ENCODE measurements around the gene FAM3A. TPM values are rescaled to one million over a fixed set of nuclear protein-coding genes. Genes with fewer than 3 reads are reported as not detected.

Gene FAM3A
- total and polyA plus RNA-seq, 9 of the 15 experiments (the other 6 are each of a cell fraction or from before 2014, with no cell fraction given): 0.75 to 70.6 (median 27.0) TPM

- peaks cover 36% of the 10 kb centered on the region for H3K79me2 ChIP-seq (ENCODE audit: control insufficient read depth, insufficient read depth, low read length)
- 91% methylated on average over 9 of the region's 9 CpGs for WGBS (ENCODE audit: insufficient coverage, low coverage, missing lambda C conversion rate)
- H3K9ac ChIP-seq (ENCODE audit: insufficient read depth in 1 of 2, low read depth in 2 of 2, low read length in 2 of 2): no peak overlapping the region
- no TSS peak for BruUV-seq (replicated peaks)
- no peaks in the 10 kb centered on the region for H3K27me3 ChIP-seq (ENCODE audit: control insufficient read depth in 2 of 2, insufficient read depth in 2 of 2, low read length in 2 of 2)
- H2AFZ ChIP-seq (ENCODE audit: low read depth, low read length): no peak overlapping the region
- H3K9me3 ChIP-seq (replicated peaks; ENCODE audit: control insufficient read depth, insufficient read depth, low read depth, low read length): no peaks in the 10 kb centered on the region
- intact Hi-C loops (cut with micrococcal nuclease) (no loop called here), in situ Hi-C loops (cut with MboI) (loop anchor here (10.0 to 25.0 kb wide), 3 partner anchors 131 to 374 kb away; partner anchors contain the start of genes DNASE1L1, EMD and FLNA)
- ATAC-seq (no peak), FAIRE-seq (no peak), DNase-seq (ENCODE audit: extremely low read depth in 1 of 4, low spot score in 3 of 4) (no peak)
- H3K4me1 ChIP-seq (replicated peaks in 1 of 2; ENCODE audit: control insufficient read depth in 2 of 2, insufficient read depth in 2 of 2, low read length in 2 of 2): peaks cover 7 to 31% of the 10 kb centered on the region in 2 experiments
- H3K9me1 ChIP-seq (ENCODE audit: control insufficient read depth, insufficient read depth, low read length): no peaks in the 10 kb centered on the region
- H3K4me2 ChIP-seq (ENCODE audit: insufficient read depth, low read length): no peak overlapping the region
- POLR2A ChIA-PET: interaction anchor here (1.8 kb wide), 1 partner anchor 133 kb away, joined by 4 read pairs; no protein-coding TSS in a partner anchor
- no peak overlapping the region for H3K27ac ChIP-seq (ENCODE audit: extremely low read depth, low read depth, low read length)
- no peak overlapping the region for H3K4me3 ChIP-seq
- H4K20me1 ChIP-seq (replicated peaks; ENCODE audit: control insufficient read depth, insufficient read depth, low read length): no peaks in the 10 kb centered on the region
- CTCF ChIA-PET (ENCODE audit: low intra/inter-chr PET ratio): interaction anchor here (1.1 to 3.7 kb wide), 3 partner anchors 110 to 162 kb away, joined by 5 to 63 read pairs (median 19); partner anchors contain the start of gene FLNA
- peaks cover 73% of the 10 kb centered on the region; the same call in 2 of the 3 replicates for H3K36me3 ChIP-seq (ENCODE audit: control insufficient read depth, insufficient read depth, low read length)
- no peak for TF ChIP-seq POLR2G (IDR thresholded peaks at IDR 0.05; ENCODE audit: low read depth, low read length)
- no peak for TF ChIP-seq ZNF212 (CRISPR knock-in tag; IDR thresholded peaks at IDR 0.05)
- no peak for TF ChIP-seq ZBTB2 (IDR thresholded peaks at IDR 0.05)
- TF ChIP-seq RBM39 (optimal IDR thresholded peaks at IDR 0.05; ENCODE audit: low read depth, low read length): no peak
- no peak for TF ChIP-seq WHSC1 (IDR thresholded peaks at IDR 0.05; ENCODE audit: low read length)
- TF ChIP-seq YBX1 (IDR thresholded peaks at IDR 0.05): no peak
- TF ChIP-seq, protein P1, sequence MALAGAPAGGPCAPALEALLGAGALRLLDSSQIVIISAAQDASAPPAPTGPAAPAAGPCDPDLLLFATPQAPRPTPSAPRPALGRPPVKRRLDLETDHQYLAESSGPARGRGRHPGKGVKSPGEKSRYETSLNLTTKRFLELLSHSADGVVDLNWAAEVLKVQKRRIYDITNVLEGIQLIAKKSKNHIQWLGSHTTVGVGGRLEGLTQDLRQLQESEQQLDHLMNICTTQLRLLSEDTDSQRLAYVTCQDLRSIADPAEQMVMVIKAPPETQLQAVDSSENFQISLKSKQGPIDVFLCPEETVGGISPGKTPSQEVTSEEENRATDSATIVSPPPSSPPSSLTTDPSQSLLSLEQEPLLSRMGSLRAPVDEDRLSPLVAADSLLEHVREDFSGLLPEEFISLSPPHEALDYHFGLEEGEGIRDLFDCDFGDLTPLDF (CRISPR knock-in tag; IDR thresholded peaks at IDR 0.05): no peak
- TF ChIP-seq, protein P2, sequence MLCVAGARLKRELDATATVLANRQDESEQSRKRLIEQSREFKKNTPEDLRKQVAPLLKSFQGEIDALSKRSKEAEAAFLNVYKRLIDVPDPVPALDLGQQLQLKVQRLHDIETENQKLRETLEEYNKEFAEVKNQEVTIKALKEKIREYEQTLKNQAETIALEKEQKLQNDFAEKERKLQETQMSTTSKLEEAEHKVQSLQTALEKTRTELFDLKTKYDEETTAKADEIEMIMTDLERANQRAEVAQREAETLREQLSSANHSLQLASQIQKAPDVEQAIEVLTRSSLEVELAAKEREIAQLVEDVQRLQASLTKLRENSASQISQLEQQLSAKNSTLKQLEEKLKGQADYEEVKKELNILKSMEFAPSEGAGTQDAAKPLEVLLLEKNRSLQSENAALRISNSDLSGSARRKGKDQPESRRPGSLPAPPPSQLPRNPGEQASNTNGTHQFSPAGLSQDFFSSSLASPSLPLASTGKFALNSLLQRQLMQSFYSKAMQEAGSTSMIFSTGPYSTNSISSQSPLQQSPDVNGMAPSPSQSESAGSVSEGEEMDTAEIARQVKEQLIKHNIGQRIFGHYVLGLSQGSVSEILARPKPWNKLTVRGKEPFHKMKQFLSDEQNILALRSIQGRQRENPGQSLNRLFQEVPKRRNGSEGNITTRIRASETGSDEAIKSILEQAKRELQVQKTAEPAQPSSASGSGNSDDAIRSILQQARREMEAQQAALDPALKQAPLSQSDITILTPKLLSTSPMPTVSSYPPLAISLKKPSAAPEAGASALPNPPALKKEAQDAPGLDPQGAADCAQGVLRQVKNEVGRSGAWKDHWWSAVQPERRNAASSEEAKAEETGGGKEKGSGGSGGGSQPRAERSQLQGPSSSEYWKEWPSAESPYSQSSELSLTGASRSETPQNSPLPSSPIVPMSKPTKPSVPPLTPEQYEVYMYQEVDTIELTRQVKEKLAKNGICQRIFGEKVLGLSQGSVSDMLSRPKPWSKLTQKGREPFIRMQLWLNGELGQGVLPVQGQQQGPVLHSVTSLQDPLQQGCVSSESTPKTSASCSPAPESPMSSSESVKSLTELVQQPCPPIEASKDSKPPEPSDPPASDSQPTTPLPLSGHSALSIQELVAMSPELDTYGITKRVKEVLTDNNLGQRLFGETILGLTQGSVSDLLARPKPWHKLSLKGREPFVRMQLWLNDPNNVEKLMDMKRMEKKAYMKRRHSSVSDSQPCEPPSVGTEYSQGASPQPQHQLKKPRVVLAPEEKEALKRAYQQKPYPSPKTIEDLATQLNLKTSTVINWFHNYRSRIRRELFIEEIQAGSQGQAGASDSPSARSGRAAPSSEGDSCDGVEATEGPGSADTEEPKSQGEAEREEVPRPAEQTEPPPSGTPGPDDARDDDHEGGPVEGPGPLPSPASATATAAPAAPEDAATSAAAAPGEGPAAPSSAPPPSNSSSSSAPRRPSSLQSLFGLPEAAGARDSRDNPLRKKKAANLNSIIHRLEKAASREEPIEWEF (CRISPR knock-in tag; IDR thresholded peaks at IDR 0.05): no peak
- TF ChIP-seq POLR3A (IDR thresholded peaks at IDR 0.05; ENCODE audit: borderline replicate concordance, extremely low read depth, insufficient read depth, insufficient read length): no peak
- TF ChIP-seq, protein P3, sequence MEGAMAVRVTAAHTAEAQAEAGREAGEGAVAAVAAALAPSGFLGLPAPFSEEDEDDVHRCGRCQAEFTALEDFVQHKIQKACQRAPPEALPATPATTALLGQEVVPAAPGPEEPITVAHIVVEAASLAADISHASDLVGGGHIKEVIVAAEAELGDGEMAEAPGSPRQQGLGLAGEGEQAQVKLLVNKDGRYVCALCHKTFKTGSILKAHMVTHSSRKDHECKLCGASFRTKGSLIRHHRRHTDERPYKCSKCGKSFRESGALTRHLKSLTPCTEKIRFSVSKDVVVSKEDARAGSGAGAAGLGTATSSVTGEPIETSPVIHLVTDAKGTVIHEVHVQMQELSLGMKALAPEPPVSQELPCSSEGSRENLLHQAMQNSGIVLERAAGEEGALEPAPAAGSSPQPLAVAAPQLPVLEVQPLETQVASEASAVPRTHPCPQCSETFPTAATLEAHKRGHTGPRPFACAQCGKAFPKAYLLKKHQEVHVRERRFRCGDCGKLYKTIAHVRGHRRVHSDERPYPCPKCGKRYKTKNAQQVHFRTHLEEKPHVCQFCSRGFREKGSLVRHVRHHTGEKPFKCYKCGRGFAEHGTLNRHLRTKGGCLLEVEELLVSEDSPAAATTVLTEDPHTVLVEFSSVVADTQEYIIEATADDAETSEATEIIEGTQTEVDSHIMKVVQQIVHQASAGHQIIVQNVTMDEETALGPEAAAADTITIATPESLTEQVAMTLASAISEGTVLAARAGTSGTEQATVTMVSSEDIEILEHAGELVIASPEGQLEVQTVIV (CRISPR knock-in tag; IDR thresholded peaks at IDR 0.05; ENCODE audit: borderline replicate concordance): no peak
- no peak for TF ChIP-seq RBFOX2 (IDR thresholded peaks at IDR 0.05; ENCODE audit: low read depth, low read length)
- TF ChIP-seq PHF8 (IDR thresholded peaks at IDR 0.05; ENCODE audit: borderline replicate concordance, low read length): no peak
These were observed 19.9 kb upstream of the FAM3A start for GRCh38 chrX:154535892-154536291.
